GM19238 (cell line): ENCODE measurements around the gene SETD4.
"Not testable (repeated sequence)": the region's sequence is repeated elsewhere in the genome, so short reads cannot be mapped to it uniquely, and the experiment has no call there.

ENCODE experiments used
- DNase-seq: peaks from one replicate; pipeline ENCODE4 v3.0.0; 2011; ENCODE audit warnings: low spot score; ENCODE audit not compliant: insufficient read length

The SETD4 gene, protein sequence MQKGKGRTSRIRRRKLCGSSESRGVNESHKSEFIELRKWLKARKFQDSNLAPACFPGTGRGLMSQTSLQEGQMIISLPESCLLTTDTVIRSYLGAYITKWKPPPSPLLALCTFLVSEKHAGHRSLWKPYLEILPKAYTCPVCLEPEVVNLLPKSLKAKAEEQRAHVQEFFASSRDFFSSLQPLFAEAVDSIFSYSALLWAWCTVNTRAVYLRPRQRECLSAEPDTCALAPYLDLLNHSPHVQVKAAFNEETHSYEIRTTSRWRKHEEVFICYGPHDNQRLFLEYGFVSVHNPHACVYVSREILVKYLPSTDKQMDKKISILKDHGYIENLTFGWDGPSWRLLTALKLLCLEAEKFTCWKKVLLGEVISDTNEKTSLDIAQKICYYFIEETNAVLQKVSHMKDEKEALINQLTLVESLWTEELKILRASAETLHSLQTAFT

DNA sequence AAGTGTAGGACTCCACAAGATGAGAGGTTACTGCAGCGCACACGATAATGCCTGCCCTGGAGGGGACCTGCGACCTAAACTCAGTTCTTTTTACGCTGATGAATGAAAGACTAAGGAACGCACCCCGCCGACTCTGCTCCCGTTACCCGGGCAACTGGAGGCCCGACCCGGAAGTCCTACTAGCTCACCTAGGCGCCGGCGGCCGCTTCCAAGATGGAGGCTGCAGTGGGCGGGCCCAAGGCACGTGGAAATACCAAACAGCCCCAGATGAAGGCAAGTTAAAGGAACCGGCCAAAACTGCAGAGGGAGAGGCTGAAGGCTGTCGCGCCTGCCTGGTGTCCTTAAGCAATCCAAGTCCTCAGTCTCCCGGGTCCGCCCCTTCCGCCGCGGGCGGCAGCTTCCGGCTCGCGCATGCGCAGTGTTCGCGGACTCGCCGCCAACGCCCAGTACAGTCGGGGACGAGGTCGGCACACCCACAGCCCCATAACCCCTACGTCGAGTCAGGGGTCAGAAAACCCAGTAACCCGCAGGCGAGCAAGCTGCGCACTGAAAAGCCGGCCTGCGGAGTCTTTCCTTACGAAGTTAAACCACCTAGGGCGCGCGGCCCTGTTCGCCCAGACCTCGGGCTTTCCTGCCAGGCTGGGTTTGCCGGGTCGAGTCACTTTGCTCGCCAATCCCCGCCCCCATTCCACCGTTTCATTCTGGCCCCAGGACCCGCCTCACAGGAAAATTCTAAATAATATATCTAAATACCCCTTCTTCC lies at the start of gene SETD4:
TSS of gene SETD4 (minus strand) at position 368 of the 763 bp plus-strand sequence. CDS start 1,638 bp downstream, outside the sequence.
- peak; percentile 92 for DNase-seq

GRCh38 chr21:36109868-36110267 lies 49.5 kb upstream of the SETD4 start:
- no peak for DNase-seq

DNA sequence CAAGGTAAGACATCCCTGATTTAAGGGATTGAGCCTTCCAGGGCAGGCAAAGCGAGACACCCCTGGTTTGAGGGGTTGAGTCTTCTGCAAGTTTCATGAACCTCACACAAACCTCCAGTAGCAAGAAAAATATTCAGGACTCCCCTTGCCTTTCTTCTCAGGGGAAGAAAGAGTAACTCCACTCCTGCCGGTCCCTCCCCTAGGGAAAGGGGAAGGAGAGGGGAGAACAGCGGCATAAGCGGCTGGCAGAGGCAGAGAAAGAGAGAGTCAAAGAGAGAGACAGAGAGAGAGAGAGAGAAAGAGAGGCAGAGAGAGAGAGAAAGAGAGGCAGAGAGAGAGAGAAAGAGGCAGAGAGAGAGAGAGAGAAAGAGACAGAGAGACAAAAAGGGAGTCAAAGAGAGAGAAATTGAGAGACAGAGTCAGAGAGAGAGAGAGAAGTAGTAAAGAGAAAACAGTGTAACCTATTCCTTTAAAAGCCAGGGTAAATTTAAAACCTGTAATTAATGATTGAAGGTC lies 45.1 kb upstream of the SETD4 start:
- DNase-seq = no peak

- DNase-seq = no peak
These were observed 44.3 kb upstream of the SETD4 start for GRCh38 chr21:36104317-36105300.

DNA sequence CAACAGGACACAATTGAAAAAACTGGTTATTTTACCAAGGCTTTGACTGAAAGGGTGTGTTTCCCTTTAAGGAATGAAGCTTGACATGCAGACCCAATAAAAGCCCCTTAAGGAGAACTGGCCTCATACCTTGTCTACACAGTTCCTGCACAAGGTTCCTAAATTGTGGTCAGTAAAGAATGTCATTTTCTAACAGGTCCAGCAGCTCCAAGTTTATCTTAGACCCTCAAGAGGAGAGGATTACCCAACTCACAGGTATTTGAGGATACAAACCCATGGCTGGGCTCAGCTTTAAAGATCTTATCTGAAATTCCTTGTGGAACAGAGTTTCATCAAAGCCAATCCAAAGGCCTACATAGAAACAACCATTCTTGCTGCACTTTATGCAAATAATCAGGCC lies 43.1 kb upstream of the SETD4 start:
- DNase-seq = no peak

DNA sequence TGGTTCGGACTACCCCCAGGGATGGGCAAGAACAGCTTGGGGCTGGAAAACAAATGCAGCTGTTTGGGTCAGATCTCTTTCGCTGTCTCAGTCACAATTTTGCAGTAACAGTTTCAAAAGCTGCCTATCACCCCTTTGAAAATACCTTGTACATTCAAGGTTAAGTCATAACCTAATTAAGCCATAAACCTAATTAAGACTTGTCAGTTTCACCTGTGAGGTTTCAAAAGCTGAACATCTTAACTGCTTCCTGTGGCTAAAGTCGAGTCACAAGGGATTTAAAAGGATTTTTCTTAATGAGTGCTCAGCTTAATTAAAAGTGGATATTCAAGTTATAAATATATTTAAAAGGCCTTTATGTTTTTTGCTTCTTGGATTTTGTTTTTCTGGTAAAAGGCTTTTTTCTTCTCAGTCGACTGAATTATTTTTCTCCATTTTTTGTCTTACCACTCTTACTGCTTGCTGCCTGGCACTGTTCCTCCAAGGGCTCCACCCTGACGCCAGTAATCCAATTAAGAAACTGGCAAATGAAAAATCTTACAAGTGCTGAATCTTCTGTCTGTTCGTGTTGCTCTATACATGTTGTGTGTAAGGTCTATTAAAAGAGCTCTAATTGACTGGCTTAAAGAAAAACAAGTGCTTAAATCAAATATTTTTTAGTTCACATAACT lies 40.8 kb upstream of the SETD4 start:
- DNase-seq = no peak

DNA sequence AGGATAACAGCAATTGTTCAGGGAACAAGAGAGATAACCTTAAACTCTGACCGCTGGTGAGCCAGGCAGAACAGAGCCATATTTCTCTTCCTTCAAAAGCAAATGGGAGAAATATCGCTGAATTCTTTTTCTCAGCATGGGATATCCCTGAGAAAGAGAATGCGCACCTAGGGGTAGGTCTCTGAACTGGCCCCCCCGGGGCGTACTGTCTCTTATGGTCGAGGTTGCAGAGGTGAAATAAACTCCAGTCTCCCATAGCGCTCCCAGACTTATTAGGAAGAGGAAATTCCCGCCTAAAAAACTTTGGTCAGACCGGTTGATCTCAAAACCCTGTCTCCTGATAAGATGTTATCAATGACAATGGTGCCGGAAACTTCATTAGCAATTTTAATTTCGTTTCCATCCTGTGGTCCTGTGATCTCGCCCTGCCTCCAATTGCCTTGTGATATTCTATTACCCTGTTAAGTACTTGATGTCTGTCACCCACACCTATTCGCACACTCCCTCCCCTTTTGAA lies 39.4 kb upstream of the SETD4 start:
- DNase-seq = not testable (repeated sequence)

- DNase-seq = no peak
These were observed 38.7 kb upstream of the SETD4 start for GRCh38 chr21:36099000-36099399.

GRCh38 chr21:36098182-36098532 lies 37.8 kb upstream of the SETD4 start:
- DNase-seq = no peak

DNA sequence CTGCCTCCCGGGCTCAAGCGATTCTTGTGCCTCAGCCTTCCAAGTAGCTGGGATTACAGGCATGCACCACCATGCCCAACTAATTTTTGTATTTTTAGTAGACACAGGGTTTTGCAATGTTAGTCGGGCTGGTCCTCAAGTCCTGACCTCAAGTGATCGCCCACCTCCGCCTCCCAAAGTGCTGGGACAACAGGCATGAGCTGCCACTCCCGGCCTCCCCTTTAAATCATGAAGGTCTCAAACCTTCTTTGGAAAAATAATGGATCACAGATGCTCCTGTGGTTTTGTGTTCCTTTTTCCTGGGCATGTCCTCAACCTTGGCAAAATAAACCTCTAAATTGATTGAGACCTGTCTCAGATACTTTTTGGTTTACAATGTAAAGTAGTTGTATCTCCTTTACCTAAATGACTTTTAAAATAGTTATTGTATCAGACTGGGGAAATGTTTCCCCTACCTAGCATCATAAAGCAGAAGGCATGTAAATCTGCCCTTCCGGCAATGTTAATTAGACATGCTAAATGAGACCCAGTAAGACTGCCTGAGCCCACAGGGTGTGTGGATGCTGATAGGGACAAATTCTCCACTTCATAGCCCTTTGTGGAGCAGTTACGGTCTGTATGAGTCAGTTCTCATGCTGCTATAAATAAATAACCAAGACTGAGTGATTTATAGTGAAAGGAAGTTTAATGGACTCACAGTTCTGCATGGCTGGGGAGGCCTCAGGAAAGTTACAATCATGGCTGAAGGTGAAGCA lies 37.3 kb upstream of the SETD4 start:
- no peak for DNase-seq

DNA sequence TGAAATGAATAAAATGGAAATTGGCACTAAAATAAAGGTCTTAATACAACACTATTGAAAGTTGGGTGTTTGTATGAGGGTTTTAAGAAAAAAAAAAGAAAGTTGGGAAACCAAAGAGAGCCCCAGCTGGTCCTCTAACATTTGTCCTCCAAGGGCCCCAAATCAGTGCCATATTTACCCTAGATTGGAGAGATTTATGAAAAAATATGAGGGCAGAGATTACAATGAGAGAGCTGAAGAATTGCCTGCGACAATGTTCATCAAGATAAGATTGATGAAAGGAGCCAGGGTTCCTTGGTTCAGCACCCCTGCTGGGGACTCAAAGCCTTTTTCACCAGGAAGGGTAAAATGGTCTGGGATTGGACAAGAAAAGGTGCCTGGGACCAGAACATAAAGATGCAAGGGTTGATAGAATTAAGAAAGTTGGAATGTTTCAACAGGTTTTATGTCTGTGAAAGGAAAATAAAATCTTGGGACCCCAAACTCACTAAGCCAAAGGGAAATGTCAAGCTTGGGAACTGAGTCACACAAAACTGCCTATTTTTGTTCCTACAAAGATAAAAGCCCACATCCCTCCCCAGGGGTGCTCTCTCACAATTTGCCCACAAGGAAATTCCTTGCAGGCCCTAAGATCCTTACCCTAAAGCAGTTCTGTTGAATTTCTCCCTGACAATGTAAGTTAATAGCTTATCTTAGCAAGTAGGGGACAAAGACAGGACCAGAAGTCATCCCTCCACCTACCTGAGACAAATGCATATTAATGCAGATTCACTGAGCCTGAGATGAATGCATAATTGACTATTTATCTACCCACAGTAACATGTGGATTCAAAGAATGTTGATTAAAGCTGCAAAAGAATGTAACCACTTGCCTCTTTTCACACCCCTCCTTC lies 36.3 kb upstream of the SETD4 start:
- DNase-seq = no peak

GRCh38 chr21:36093512-36093911 lies 33.2 kb upstream of the SETD4 start:
- DNase-seq = no peak

GRCh38 chr21:36092681-36093080 lies 32.4 kb upstream of the SETD4 start:
- no peak for DNase-seq

DNA sequence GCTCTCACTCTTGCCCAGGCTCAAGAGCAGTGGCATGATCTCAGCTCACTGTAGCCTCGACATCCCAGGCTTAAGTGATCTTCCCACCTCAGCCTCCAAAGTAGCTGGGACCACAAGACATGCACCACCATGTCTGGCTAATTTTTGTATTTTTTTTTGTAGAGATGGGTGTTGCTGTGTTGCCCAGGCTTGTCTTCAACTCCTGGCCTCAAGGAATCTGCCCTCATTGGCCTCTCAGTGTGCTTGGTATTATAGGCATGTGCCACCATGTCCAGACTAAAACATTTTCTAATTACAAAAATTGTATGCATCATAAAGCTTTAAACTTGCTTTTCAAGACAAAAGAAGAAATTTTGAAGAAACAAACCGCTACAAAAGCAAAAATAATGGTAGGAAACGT lies 29.6 kb upstream of the SETD4 start:
- DNase-seq = no peak

DNA sequence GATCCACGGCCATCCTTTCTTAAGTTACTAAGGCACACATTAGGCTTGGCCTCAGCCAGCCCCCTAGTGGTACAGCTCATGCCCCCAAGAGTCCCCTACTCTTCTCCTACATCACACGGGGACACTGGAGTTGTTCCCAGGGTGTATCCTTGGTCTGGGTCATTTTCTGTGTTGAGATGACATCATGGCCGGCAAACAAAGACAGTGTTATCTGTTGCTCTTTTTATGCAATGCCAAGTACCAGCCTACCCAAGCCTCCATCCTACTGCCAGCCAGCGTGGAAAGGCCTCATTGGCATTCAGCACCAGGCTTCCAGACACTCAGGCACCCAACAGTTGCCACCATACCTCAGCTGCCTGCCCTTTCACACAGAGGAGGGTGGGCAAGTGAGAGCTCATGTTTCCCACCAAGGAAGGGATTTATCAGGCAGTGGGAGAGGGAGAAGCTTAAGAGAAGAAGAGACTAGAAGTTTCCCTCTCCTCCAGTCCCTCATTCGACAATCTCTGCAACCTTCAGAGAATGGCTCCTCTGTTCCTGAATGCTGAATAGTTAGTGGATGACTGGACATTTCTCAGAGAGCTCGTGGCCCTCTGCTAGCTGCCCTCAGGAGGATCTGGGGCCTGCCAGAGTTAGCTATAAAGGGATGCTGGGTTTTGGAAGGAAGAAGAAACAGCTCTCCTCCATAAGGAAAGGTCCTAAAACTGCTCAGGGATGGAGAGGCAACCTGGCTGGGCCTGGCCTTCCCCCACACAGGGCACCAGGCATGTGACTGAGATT lies 27.2 kb upstream of the SETD4 start:
- DNase-seq = no peak

GRCh38 chr21:36082237-36082664 lies 21.9 kb upstream of the SETD4 start:
- no peak for DNase-seq

DNA sequence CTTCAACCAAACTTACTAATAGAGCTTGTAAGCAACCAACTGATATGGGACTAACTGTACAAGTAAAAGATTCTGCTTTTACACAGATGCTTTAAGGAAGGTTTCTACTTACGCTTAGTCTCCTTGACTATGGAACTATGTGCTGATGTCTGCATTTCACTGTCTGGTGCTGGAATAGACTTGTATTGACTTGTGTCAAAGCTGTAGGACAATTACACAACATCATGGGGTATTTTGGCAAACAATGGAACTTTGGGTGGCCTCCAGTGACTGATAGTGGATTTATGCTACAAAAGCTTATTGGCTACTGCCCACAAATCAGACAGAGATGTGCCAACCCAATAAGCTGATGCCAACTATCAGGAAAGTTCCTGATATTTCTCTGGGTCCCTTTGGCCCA lies 20.1 kb upstream of the SETD4 start:
- DNase-seq = no peak

- DNase-seq = no peak
These were observed 19.3 kb upstream of the SETD4 start for GRCh38 chr21:36079671-36080070.
